ENCODE data around the gene NUDT11. TPM values are rescaled to one million over a fixed set of nuclear protein-coding genes. Genes with fewer than 3 reads are reported as not detected.
A peak's percentile ranks its signal among the peaks of the same experiment; 100 is the strongest.
"Not testable (repeated sequence)": the region's sequence is repeated elsewhere in the genome, so short reads cannot be mapped to it uniquely, and the experiment has no call there.

NUDT11 gene
- total RNA-seq (2014; rRNA removed; shearing (Covaris generic); ENCODE audit: low replicate concordance): 10.9 and 17.6 TPM in 2 replicates

GRCh38 chrX:51496501-51497291 is at the start of gene NUDT11:
NUDT11 (minus strand) TSS chrX:51496592; CDS start chrX:51496444, 148 bp downstream.
- in situ Hi-C loops (cut with HindIII; ENCODE audit: low pct_unique_long_range_greater_than_20kb, low sequenced_read_pairs): no loop called here
- DNase-seq (ENCODE audit: low read depth): peak; percentile 76

- DNase-seq (ENCODE audit: low read depth): no peak
- in situ Hi-C loops (cut with HindIII; ENCODE audit: low pct_unique_long_range_greater_than_20kb, low sequenced_read_pairs): no loop called here
Measured at GRCh38 chrX:51520393-51520792, 24.0 kb upstream of the NUDT11 start.

- DNase-seq (ENCODE audit: low read depth); in situ Hi-C loops (cut with HindIII; ENCODE audit: low pct_unique_long_range_greater_than_20kb, low sequenced_read_pairs): not testable (repeated sequence)
Measured at GRCh38 chrX:51519131-51519530, 22.7 kb upstream of the NUDT11 start.

DNA sequence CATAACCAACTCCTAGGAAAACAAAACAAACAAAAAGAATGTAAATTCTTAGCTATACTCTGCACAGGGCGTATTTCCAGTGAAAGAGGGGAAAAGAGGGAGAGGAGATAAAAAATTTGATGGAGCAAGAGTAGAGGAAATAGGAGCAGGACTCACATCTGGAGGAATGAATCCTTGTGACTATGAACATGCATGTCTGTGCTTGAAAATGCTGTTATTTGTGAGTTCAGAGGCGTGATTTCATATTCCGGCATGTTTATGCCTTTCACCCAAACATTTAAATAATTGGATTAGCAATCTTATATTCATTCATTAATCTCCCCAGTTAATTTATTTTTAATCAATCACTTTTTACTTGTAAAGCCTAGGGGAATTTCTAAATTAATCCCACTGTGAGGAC is 11.2 kb upstream of the NUDT11 start:
- in situ Hi-C loops (cut with HindIII; ENCODE audit: low pct_unique_long_range_greater_than_20kb, low sequenced_read_pairs): no loop called here

DNA sequence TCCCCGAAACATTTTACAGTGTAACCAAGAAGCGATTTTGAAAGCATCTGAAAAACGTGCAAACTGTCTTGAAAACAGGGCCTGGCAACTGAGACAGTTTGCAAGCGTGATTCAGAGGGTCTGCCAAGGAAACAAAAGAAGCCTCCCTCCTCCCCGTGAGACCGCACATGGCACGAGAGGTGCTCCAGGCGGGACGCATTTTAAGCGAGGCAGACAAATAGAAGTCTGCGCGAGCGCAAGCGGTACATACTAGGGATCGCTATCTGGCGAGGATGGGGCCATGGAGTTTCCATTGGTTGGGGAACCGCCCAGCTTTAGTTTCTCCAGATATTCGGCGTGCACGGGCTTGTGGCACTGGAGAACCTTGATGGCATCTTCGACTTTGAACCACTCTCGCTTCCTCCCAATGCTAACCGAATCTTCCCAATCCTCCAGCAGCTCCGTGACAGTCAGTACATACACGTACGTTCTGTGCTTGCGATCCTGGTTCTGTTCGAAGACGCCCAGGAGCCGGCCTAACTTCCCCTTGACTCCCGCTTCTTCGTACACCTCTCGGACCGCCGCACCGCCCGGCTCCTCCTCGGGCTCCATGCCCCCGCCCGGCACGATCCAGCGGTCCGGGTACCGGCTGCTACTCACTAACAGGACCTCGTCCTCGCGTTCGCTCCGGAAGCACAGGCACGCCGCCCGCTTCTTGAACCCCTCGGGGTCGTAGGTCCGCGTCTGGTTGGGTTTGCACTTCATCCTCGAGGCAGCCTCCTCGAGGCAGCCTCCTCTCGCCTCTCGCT is 497 bp downstream of the NUDT11 start:
- DNase-seq (ENCODE audit: low read depth): peak; percentile 15
- in situ Hi-C loops (cut with HindIII; ENCODE audit: low pct_unique_long_range_greater_than_20kb, low sequenced_read_pairs): not testable (repeated sequence)

More for the DNA sequence above, 11.2 kb upstream of the NUDT11 start:
- DNase-seq (ENCODE audit: low read depth): no peak

DNA sequence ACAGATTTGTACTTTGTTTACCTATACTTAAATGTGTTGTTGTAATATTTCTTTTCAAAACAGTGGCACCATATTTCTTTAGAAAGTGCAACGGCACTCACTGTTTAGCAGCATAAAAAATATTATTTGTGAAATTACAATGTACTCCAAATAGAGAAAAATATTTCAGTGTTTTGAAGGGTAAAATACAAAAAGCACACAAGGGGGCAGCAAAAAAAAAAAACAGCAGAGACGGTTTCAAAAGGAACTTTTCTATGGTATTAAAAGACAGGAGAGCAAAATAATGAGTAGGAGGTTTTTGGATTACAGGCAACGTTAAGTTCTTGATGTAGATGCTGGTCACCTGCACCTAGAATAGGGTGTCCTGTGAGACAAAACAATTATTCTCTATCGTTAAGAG is 2.0 kb downstream of the NUDT11 start:
- in situ Hi-C loops (cut with HindIII; ENCODE audit: low pct_unique_long_range_greater_than_20kb, low sequenced_read_pairs): no loop called here
- DNase-seq (ENCODE audit: low read depth): no peak

DNA sequence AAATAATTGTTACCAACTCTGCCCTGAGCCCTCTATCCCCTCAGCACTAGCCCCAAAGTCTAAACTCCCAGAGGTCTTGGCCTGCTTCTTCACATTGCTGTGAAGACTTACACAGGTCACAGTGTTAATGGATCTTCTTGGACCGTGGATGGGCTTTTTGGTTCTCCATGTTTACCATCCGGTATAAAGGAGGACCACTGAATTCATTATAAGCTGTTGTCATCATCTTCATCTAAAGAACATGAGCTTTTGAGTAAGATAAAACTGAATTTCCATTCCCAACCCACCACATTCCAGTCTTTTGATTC is 8.5 kb downstream of the NUDT11 start:
- no peak for DNase-seq (ENCODE audit: low read depth)
- in situ Hi-C loops (cut with HindIII; ENCODE audit: low pct_unique_long_range_greater_than_20kb, low sequenced_read_pairs): no loop called here

DNA sequence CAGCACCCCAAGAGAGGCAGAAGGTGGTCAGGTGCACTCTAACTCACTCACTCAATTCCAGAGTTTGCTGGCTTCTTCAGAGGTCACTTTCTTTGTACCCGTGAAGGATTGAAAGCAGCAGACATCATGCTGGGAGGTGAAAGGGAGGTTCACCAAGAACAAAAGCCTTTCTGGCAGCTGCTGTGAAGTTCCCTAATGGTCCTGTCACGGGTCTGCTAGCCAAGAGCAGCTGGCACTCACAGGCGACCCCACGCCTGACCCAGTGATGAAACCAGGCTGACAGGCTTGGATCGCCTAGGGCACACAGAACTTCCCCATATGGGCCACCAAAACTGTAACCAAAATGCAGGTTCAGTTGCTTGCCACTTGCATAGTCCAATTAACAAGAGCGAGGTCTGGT is 11.8 kb downstream of the NUDT11 start:
- DNase-seq (ENCODE audit: low read depth): no peak
- in situ Hi-C loops (cut with HindIII; ENCODE audit: low pct_unique_long_range_greater_than_20kb, low sequenced_read_pairs): no loop called here

GRCh38 chrX:51482411-51482810 is 14.0 kb downstream of the NUDT11 start:
- DNase-seq (ENCODE audit: low read depth); in situ Hi-C loops (cut with HindIII; ENCODE audit: low pct_unique_long_range_greater_than_20kb, low sequenced_read_pairs): not testable (repeated sequence)

DNA sequence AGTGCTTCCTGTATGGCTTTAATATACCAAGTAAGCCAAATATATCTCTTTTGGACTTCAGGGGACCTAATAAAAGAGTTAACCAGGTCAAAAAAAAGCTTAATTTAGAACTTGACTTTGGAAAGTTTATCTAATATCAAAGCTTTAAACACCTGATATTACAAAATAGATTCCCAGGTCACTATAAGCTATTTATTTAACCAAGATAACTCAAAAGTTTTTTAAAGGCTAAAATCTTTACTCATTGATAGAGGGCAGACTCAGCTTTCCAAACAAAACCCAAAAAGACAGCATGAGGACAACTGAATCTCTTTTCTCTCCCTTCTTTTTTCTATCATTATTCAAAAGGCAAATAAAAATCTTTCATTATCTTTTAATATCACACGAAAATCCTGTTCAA is 19.5 kb downstream of the NUDT11 start:
- in situ Hi-C loops (cut with HindIII; ENCODE audit: low pct_unique_long_range_greater_than_20kb, low sequenced_read_pairs): no loop called here
- no peak for DNase-seq (ENCODE audit: low read depth)

DNA sequence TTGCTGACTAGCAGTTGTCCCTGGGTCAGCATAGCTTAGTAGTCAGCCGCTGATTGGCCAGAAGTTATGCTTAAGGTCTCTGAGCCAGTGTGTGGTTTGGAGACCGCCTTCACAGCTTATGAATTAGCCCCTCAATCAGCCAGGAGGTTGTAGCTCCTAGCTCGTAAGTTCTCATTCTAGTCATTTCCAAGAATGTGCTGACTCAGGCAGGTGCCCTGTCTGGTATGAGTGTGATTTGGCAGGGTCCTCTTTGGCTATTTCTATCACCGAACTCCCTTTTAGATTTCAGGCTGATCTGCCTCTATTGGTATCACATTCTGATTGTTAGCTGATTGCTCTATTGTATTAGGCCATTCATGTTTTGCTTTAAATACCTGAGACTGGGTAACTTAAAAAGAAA is 33.1 kb downstream of the NUDT11 start:
- in situ Hi-C loops (cut with HindIII; ENCODE audit: low pct_unique_long_range_greater_than_20kb, low sequenced_read_pairs): no loop called here
- DNase-seq (ENCODE audit: low read depth): no peak

- in situ Hi-C loops (cut with HindIII; ENCODE audit: low pct_unique_long_range_greater_than_20kb, low sequenced_read_pairs): no loop called here
- peak; percentile 17 for DNase-seq (ENCODE audit: low read depth)
Measured at GRCh38 chrX:51461053-51462044, 35.0 kb downstream of the NUDT11 start.

- DNase-seq (ENCODE audit: low read depth): no peak
- in situ Hi-C loops (cut with HindIII; ENCODE audit: low pct_unique_long_range_greater_than_20kb, low sequenced_read_pairs): no loop called here
Measured at GRCh38 chrX:51459125-51459524, 37.3 kb downstream of the NUDT11 start.

- DNase-seq (ENCODE audit: low read depth): no peak
- in situ Hi-C loops (cut with HindIII; ENCODE audit: low pct_unique_long_range_greater_than_20kb, low sequenced_read_pairs): no loop called here
Measured at GRCh38 chrX:51456814-51457213, 39.6 kb downstream of the NUDT11 start.

DNA sequence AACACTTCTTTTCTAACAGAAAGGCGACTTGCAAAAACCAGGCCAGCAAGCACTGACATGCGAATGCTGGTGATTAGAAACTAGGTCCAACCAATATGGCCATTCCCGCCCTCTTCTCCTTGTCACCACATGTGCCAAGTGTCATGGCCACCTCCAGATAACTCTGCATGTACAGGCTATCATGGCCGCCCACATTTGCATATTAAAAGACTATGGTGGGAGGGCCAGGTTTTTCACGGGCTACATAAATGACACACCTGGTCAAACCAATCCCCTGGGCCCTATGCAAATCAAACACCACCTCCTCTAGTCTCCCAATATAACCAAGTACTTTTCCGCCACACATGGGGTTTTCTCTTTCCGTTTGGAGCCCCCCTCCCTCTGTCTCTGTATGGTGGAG is 40.1 kb downstream of the NUDT11 start:
- in situ Hi-C loops (cut with HindIII; ENCODE audit: low pct_unique_long_range_greater_than_20kb, low sequenced_read_pairs): no loop called here
- DNase-seq (ENCODE audit: low read depth): no peak

DNA sequence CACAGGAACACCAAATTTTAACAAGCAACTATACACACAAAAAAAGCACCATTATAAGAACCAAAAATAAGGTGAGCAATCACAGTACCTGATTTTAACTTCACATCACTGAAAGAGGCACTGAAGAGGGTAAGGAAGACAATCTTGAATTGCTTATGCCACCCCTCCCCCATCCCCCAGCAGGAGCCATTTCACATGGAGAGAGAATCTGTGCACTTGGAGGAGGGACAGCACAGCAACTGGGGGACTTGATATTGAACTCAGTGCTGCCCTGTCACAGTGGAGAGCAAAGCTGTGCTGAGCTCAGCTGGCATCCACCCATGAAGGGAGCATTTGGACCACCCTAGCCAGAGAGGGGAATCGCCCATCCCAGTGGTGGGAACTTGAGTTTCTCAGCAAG is 56.0 kb downstream of the NUDT11 start:
- in situ Hi-C loops (cut with HindIII; ENCODE audit: low pct_unique_long_range_greater_than_20kb, low sequenced_read_pairs): no loop called here
- DNase-seq (ENCODE audit: low read depth): no peak
